Duodenal mucosa (tissue), 2 donors: Measurements from ENCODE around the gene MUL1.
A peak's percentile ranks its signal among the peaks of the same experiment; 100 is the strongest.
"Not testable (repeated sequence)": the region's sequence is repeated elsewhere in the genome, so short reads cannot be mapped to it uniquely, and the experiment has no call there.

Experiments
- H3K27ac ChIP-seq: one replicate; pipeline ENCODE4 v1.7.0; 2013; ENCODE audit warnings: low read depth, low read length
- H3K27me3 ChIP-seq, 2 donors: one replicate each; pipeline ENCODE4 v1.7.0; 2013; ENCODE audit warnings: low read length in 2 of 2, control low read depth in 1 of 2; ENCODE audit not compliant: insufficient read depth in 2 of 2, control insufficient read depth in 1 of 2
- H3K36me3 ChIP-seq, 2 donors: one replicate each; pipeline ENCODE4 v1.7.0; 2013; ENCODE audit warnings: low read length in 2 of 2, control low read depth in 1 of 2; ENCODE audit not compliant: insufficient read depth in 2 of 2, control insufficient read depth in 1 of 2
- H3K4me1 ChIP-seq, 2 donors: one replicate each; pipeline ENCODE4 v1.7.0; 2013; ENCODE audit warnings: low read length in 2 of 2, control low read depth in 1 of 2; ENCODE audit not compliant: insufficient read depth in 2 of 2, control insufficient read depth in 1 of 2
- H3K4me3 ChIP-seq, 2 donors: one replicate each; pipeline ENCODE4 v1.7.0; 2013; ENCODE audit warnings: low read length in 2 of 2, low read depth in 1 of 2
- H3K9ac ChIP-seq, 2 donors: one replicate each; pipeline ENCODE4 v1.7.0; 2013; ENCODE audit warnings: low read length in 2 of 2, low read depth in 1 of 2
- H3K9me3 ChIP-seq, 2 donors: one replicate each; pipeline ENCODE4 v1.7.0; 2013; ENCODE audit warnings: low read length in 2 of 2, control low read depth in 1 of 2; ENCODE audit not compliant: control insufficient read depth in 1 of 2

Gene MUL1

DNA sequence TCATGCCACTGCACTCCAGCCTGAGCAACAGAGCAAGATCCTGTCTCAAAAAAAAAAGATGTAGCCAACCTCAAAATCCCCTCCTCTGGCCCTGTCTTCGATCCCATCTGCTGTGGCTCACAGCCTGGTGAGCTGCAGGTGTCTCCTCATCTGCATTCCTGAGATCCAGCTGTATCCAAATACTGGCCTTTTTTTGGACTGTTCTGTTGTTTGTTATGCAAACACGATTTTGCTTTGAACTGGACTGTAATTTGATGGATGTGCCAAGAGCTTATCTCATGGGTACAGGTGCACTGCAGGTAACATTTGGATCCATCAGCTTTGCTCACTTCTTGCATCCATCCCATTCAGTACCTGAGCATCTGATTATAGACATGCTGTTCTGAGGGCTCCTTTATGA is 30.3 kb upstream of the MUL1 start:
- Histone ChIP-seq H3K9me3 (no peaks in the 10 kb centered on the region), H3K36me3 (no peaks in the 10 kb centered on the region), H3K27me3 (peaks cover 9 to 22% of the 10 kb centered on the region in 2 donors), H3K27ac (no peak overlapping the region), H3K4me3 (no peak overlapping the region), H3K4me1 (no peaks in the 10 kb centered on the region), H3K9ac (no peak overlapping the region)

DNA sequence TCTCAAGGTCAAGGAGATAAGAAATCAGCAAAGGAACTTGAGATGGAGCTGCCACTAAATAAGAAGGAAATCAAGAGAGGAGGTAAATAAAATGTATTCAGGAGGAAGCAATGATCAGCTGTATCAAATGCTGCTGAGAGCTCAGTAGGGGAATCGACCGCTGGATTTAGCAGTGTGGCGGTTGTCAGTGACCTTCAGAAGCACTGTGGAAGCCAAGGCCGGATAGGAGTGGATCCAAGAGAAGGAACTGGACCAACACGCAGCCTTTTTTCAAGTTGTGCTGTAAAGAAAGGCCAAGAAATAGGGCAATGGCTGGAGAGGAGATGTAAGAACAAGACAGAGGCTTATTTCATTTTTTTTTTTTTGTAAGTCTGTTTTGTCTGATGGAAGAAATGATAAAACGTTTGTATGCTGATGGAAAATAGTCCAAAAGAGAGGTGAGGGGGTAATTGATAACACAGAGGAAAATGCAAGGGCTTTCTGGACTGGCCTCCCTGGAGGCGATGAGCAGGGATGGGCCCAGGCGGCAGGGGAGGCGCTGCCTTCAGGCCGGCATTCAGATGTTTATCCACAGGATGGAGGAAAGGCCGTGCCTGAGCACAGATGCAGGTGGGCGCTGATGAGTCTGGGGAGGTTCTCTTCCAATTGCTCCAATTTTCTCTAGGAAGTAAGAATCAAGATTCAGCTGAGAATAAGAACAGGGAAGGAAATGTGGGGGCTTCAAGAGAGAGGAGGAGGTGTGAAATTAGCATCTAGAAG is 26.9 kb upstream of the MUL1 start:
- H3K9ac ChIP-seq: no peak overlapping the region
- H3K36me3 ChIP-seq: no peaks in the 10 kb centered on the region
- peaks cover 15 to 26% of the 10 kb centered on the region in 2 donors for H3K27me3 ChIP-seq
- no peaks in the 10 kb centered on the region for H3K9me3 ChIP-seq
- H3K27ac ChIP-seq: no peak overlapping the region
- no peak overlapping the region for H3K4me3 ChIP-seq
- no peaks in the 10 kb centered on the region for H3K4me1 ChIP-seq

DNA sequence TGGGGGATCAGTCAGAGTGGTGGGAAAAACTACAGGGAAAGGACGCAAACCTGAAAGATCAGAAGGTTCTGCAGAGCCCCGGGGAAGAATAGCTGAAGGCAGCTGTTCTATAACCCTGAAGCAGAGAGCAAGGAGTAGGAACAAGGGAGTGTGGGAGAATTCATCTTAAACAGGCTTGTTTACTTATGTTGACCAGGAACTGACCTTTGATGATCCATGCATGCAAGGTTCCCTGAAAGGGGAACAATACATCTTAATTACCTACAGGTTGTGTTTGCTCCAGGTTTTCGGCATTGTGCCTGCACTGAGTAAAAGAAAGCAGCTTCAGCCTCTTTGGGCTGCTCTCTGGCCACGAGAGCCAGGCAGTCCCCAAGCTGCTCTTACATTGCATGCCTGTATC is 25.7 kb upstream of the MUL1 start:
- Histone ChIP-seq H3K9me3 (no peaks in the 10 kb centered on the region), H3K36me3 (no peaks in the 10 kb centered on the region), H3K27ac (no peak overlapping the region), H3K4me3 (no peak overlapping the region), H3K4me1 (no peaks in the 10 kb centered on the region), H3K27me3 (peaks cover 22 to 26% of the 10 kb centered on the region in 2 donors), H3K9ac (no peak overlapping the region)

DNA sequence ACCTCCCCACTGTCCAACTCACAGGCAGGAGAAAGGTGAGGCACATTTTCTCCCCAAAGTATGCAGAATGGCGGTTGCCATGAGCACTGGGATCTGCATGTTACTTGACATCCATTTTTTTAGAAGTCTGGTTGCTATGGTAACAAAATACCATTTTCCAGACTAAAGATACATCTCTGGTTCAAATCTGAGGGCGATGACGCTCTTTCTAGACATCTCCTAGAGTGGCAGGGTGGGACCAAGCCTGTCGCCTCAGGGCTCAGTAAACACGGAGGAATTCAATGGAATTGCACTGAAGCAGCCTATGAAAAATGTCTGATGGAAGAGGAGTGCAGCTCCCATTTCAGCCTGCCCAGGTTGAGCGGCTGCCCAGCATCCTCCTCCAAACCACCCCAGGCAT is 22.9 kb upstream of the MUL1 start:
- Histone ChIP-seq H3K36me3 (no peaks in the 10 kb centered on the region), H3K4me1 (no peaks in the 10 kb centered on the region), H3K27me3 (peaks cover 22 to 25% of the 10 kb centered on the region in 2 donors), H3K9me3 (no peaks in the 10 kb centered on the region), H3K9ac (no peak overlapping the region), H3K27ac (no peak overlapping the region), H3K4me3 (no peak overlapping the region)

DNA sequence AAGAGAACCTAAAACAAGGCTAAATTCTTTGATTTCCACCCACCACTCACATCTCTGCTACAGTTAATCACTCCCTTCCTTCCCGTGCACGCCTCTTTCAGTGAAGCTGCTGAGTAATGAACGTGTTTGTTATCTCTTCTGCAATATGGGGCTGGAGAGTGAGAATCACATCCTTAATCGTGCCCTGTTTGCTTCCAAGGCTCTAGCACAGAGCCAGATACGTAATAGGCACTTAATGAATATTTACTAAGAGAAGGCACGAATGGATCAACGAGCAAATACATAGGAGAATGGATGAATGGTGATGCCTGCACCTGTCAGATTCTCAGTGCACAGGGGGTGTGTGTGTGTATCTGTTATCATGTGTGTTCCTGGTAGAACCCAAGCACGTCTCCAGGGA is 22.4 kb upstream of the MUL1 start:
- Histone ChIP-seq H3K4me1 (no peaks in the 10 kb centered on the region), H3K9ac (no peak overlapping the region), H3K4me3 (no peak overlapping the region), H3K36me3 (no peaks in the 10 kb centered on the region), H3K27me3 (peaks cover 21 to 24% of the 10 kb centered on the region in 2 donors), H3K27ac (no peak overlapping the region), H3K9me3 (no peaks in the 10 kb centered on the region)

DNA sequence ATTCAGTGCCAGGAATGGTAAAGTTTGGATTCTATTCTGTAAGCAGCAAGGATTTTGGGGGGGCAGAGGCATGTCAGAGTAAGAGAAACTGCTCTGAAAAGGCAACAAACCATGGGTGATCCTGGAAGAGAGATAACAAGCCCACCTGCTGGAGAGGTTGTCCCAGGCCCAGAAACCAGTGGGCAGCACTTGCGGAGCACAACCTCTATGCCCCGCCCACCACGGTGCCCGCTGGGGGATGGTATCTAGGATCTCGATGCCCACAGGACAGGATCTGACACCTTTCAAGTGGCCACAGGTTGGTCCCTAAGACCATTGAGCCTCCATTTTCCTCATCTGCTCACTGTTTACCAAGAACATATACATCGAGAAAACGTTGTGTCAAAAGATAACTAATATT is 20.3 kb upstream of the MUL1 start:
- Histone ChIP-seq H3K36me3 (no peaks in the 10 kb centered on the region), H3K4me1 (no peaks in the 10 kb centered on the region), H3K27ac (no peak overlapping the region), H3K9me3 (no peaks in the 10 kb centered on the region), H3K9ac (no peak overlapping the region), H3K4me3 (no peak overlapping the region), H3K27me3 (peaks cover 13 to 16% of the 10 kb centered on the region in 2 donors)

DNA sequence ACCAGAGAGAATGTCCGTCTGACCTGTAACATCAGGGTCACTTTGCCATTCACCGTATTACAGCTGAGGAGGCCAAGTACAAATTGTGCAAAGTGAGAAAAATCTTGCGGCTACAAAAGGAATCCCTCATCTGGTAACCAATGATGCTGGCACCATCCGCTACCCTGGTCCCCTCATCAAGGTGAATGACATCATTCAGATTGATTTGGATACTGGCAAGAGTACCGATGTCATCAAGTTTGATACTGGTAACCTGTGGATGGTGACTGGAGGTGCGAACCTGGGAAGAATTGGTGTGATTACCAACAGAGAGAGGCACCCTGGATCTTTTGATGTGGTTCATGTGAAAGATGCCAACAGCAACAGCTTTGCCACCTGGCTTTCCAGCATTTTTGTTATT is 18.3 kb upstream of the MUL1 start:
- H3K4me3 ChIP-seq: no peak overlapping the region
- H3K36me3 ChIP-seq: no peaks in the 10 kb centered on the region
- H3K27ac ChIP-seq: no peak overlapping the region
- H3K9ac ChIP-seq: no peak overlapping the region
- H3K9me3 ChIP-seq: no peaks in the 10 kb centered on the region
- peaks cover 9 to 15% of the 10 kb centered on the region in 2 donors for H3K27me3 ChIP-seq
- peaks cover 0 to 3% of the 10 kb centered on the region in 2 donors for H3K4me1 ChIP-seq

DNA sequence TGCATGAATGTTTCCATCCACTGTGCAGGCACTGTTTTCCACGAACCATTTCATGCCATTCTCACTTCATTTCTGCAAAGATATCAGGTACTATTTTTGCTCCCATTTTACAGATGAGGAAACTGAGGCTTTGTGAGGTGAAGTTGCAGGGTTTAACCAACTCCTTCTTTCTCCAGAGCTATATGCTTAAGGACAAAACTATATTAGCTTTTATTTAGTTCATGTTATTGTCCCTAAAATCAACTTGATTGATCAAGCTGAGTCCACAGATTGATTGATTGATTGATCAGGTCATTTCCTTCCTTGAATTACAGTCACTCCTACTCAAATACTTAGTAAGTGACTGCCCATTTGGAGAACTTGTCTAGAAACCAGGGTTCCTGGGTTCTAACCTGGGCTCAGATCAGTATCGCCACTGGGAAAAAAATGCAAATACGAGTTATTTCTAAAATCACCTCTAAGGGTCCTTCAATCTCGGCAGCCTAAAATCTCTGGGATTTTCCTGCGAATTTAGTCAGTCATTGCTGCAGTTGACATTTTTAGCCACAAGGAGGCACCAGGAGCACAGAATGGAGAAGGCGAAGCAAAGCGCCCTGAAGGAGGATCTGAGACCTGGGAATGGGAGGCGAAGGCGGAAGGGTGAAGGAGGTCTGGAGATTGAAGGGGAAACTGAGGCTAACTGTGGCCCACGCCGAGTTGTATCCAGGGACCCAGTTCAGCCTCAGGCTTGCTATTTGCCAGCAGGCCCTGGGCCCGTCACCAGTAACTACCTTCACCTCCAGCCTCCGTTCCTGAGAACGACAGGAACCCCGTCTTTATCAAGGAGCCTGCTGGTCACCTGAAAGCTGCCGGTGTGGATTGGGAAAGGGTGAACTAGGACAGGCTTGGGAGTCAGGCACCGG is 14.3 kb upstream of the MUL1 start:
- Histone ChIP-seq H3K36me3 (no peaks in the 10 kb centered on the region), H3K4me1 (peaks cover 0 to 3% of the 10 kb centered on the region in 2 donors), H3K9ac (peak overlapping the region in 1 of 2 donors; percentile 9), H3K27ac (no peak overlapping the region), H3K27me3 (peaks cover 0 to under 1% of the 10 kb centered on the region in 2 donors), H3K9me3 (no peaks in the 10 kb centered on the region), H3K4me3 (peak overlapping the region in 1 of 2 donors; percentile 24)

DNA sequence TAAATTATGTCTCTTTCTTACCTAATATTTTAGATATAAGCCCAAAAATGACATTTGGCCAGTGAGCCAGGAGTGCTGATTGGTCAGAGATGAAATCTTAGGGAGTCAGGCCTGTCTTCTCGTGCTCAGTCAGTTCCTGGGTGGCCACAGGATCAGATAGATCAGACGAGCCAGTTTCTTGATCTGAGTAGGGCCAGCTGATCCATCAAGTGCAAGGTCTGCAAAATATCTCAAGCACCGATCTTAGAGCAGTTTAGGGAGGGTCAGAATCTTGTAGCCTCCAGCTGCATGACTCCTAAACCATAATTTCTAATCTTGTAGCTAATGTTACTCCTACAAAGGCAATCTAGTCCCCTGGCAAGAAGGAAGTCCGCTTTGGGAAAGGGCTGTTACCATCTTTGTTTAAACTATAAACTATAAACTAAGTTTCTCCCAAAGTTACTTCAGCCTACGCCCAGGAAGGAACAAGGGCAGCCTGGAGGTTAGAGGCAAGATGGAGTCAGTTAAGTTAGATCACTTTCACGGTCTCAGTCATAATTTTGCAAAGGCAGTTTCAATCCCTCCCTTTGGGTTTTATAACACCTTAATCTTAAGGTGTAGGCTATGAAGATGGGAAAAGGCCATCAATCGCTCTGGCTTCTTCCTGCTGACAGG is 11.8 kb upstream of the MUL1 start:
- H3K27me3 ChIP-seq, H3K27ac ChIP-seq, H3K4me3 ChIP-seq, H3K4me1 ChIP-seq, H3K9me3 ChIP-seq, H3K9ac ChIP-seq, H3K36me3 ChIP-seq: not testable (repeated sequence)
